PFSK-1 (cell line): ENCODE data around the gene CBR3.

Source experiments
- POLR2AphosphoS5 ChIP-seq: IDR thresholded peaks from 2 replicates; pipeline ENCODE4 v1.6.1; 2012; ENCODE audit warnings: low read depth, mild to moderate bottlenecking, control low read depth, low read length, moderate library complexity
- SIN3A ChIP-seq: IDR thresholded peaks from 2 replicates; pipeline ENCODE4 v1.6.1; 2012; ENCODE audit warnings: mild to moderate bottlenecking, low read length, moderate library complexity, borderline replicate concordance; ENCODE audit not compliant: insufficient read depth
- TAF1 ChIP-seq: IDR thresholded peaks from 2 replicates; pipeline ENCODE4 v1.6.1; 2012; ENCODE audit warnings: low read length, control low read depth, borderline replicate concordance; ENCODE audit not compliant: insufficient read depth
- TF ChIP-seq, protein P1 (sequence below), 2 experiments: IDR thresholded peaks; 2 replicates each; pipeline versions ENCODE4 v1.6.1 to v1.8.0; 2011 to 2012; ENCODE audit warnings: low read depth in 2 of 2, low read length in 2 of 2, control low read depth in 1 of 2, inconsistent platforms in 1 of 2, mild to moderate bottlenecking in 1 of 2, moderate library complexity in 1 of 2; ENCODE audit not compliant: insufficient read depth in 1 of 2

- TF ChIP-seq TAF1 (no peak), POLR2AphosphoS5 (no peak), SIN3A (no peak)
- TF ChIP-seq, protein P1, sequence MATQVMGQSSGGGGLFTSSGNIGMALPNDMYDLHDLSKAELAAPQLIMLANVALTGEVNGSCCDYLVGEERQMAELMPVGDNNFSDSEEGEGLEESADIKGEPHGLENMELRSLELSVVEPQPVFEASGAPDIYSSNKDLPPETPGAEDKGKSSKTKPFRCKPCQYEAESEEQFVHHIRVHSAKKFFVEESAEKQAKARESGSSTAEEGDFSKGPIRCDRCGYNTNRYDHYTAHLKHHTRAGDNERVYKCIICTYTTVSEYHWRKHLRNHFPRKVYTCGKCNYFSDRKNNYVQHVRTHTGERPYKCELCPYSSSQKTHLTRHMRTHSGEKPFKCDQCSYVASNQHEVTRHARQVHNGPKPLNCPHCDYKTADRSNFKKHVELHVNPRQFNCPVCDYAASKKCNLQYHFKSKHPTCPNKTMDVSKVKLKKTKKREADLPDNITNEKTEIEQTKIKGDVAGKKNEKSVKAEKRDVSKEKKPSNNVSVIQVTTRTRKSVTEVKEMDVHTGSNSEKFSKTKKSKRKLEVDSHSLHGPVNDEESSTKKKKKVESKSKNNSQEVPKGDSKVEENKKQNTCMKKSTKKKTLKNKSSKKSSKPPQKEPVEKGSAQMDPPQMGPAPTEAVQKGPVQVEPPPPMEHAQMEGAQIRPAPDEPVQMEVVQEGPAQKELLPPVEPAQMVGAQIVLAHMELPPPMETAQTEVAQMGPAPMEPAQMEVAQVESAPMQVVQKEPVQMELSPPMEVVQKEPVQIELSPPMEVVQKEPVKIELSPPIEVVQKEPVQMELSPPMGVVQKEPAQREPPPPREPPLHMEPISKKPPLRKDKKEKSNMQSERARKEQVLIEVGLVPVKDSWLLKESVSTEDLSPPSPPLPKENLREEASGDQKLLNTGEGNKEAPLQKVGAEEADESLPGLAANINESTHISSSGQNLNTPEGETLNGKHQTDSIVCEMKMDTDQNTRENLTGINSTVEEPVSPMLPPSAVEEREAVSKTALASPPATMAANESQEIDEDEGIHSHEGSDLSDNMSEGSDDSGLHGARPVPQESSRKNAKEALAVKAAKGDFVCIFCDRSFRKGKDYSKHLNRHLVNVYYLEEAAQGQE (IDR thresholded peaks at IDR 0.05; ENCODE audit: insufficient read depth in 1 of 2, low read depth in 2 of 2, low read length in 2 of 2), result no peak
Measured at GRCh38 chr21:36145259-36145658, 10.4 kb downstream of the CBR3 start.
